HEK293 (cell line): Measurements from ENCODE around the gene RNF115.

Source experiments
- BCL11A ChIP-seq: fragments of 450-650 bp; formaldehyde crosslinking; IDR thresholded peaks from 2 replicates; pipeline ENCODE4 v1.5.1; 2016; ENCODE audit warnings: low read depth, missing biosample characterization, missing genetic modification characterization
- GFI1B ChIP-seq: fragments of 450-650 bp; formaldehyde crosslinking; IDR thresholded peaks from 2 replicates; pipeline ENCODE4 v1.5.1; 2016; ENCODE audit warnings: missing biosample characterization, missing genetic modification characterization
- GLI2 ChIP-seq: fragments of 450-650 bp; formaldehyde crosslinking; IDR thresholded peaks from 2 replicates; pipeline ENCODE4; 2017; ENCODE audit warnings: missing biosample characterization, missing genetic modification characterization, low read depth, borderline replicate concordance
- IKZF3 ChIP-seq: fragments of 450-650 bp; IDR thresholded peaks from 2 replicates; pipeline ENCODE4 v1.5.0; 2018; ENCODE audit warnings: missing biosample characterization, mild to moderate bottlenecking, missing genetic modification characterization, moderate library complexity
- OSR2 ChIP-seq: fragments of 450-650 bp; formaldehyde crosslinking; IDR thresholded peaks from 2 replicates; pipeline ENCODE4 v1.5.1; 2016; ENCODE audit warnings: missing biosample characterization, missing genetic modification characterization
- OVOL3 ChIP-seq: fragments of 450-650 bp; formaldehyde crosslinking; IDR thresholded peaks from 2 replicates; pipeline ENCODE4 v1.5.1; 2016; ENCODE audit warnings: missing biosample characterization, missing genetic modification characterization
- TCF7L2 ChIP-seq: IDR thresholded peaks from 2 replicates; pipeline ENCODE4 v1.6.1; 2011; ENCODE audit warnings: low read depth, mild to moderate bottlenecking, inconsistent platforms, low read length, moderate library complexity, borderline replicate concordance
- WT1 ChIP-seq: fragments of 450-650 bp; formaldehyde crosslinking; IDR thresholded peaks from 2 replicates; pipeline ENCODE4 v1.5.1; 2016; ENCODE audit warnings: missing biosample characterization, missing genetic modification characterization
- ZEB2 ChIP-seq: fragments of 450-650 bp; formaldehyde crosslinking; IDR thresholded peaks from 2 replicates; pipeline ENCODE4 v1.5.1; 2016; ENCODE audit warnings: missing biosample characterization, missing genetic modification characterization
- ZFP3 ChIP-seq: fragments of 450-650 bp; formaldehyde crosslinking; IDR thresholded peaks from 2 replicates; pipeline ENCODE4 v1.5.1; 2016; ENCODE audit warnings: low read depth, missing biosample characterization, missing genetic modification characterization
- ZNF10 ChIP-seq: fragments of 450-650 bp; formaldehyde crosslinking; IDR thresholded peaks from 2 replicates; pipeline ENCODE4 v1.5.1; 2017; ENCODE audit warnings: missing biosample characterization, missing genetic modification characterization
- ZNF138 ChIP-seq: fragments of 450-650 bp; formaldehyde crosslinking; IDR thresholded peaks from 2 replicates; pipeline ENCODE4 v1.5.1; 2016; ENCODE audit warnings: missing biosample characterization, missing genetic modification characterization, borderline replicate concordance
- ZNF19 ChIP-seq: fragments of 450-650 bp; formaldehyde crosslinking; IDR thresholded peaks from 2 replicates; pipeline ENCODE4; 2016; ENCODE audit warnings: missing biosample characterization, missing genetic modification characterization, low read depth
- ZNF2 ChIP-seq: fragments of 450-650 bp; formaldehyde crosslinking; IDR thresholded peaks from 2 replicates; pipeline ENCODE4 v1.5.1; 2016; ENCODE audit warnings: missing biosample characterization, missing genetic modification characterization
- ZNF266 ChIP-seq: fragments of 450-650 bp; formaldehyde crosslinking; IDR thresholded peaks from 2 replicates; pipeline ENCODE4 v1.5.1; 2016; ENCODE audit warnings: missing biosample characterization, missing genetic modification characterization, low read depth
- ZNF366 ChIP-seq: fragments of 450-650 bp; formaldehyde crosslinking; conservative IDR thresholded peaks from 2 replicates; pipeline ENCODE4 v1.5.1; 2016; ENCODE audit warnings: missing biosample characterization, missing genetic modification characterization
- ZNF391 ChIP-seq: fragments of 450-650 bp; formaldehyde crosslinking; IDR thresholded peaks from 2 replicates; pipeline ENCODE4 v1.5.1; 2016; ENCODE audit warnings: low read depth, missing biosample characterization, missing genetic modification characterization, borderline replicate concordance
- ZNF416 ChIP-seq: fragments of 450-650 bp; formaldehyde crosslinking; IDR thresholded peaks from 2 replicates; pipeline ENCODE4 v1.5.1; 2016; ENCODE audit warnings: missing biosample characterization, missing genetic modification characterization
- ZNF426 ChIP-seq: fragments of 450-650 bp; formaldehyde crosslinking; IDR thresholded peaks from 2 replicates; pipeline ENCODE4 v1.5.1; 2017; ENCODE audit warnings: missing biosample characterization, missing genetic modification characterization, mild to moderate bottlenecking, inconsistent platforms, moderate library complexity
- ZNF514 ChIP-seq: fragments of 450-650 bp; formaldehyde crosslinking; IDR thresholded peaks from 2 replicates; pipeline ENCODE4 v1.5.1; 2016; ENCODE audit warnings: missing biosample characterization, missing genetic modification characterization
- ZNF530 ChIP-seq: fragments of 450-650 bp; formaldehyde crosslinking; IDR thresholded peaks from 2 replicates; pipeline ENCODE4 v1.5.1; 2016; ENCODE audit warnings: low read depth, missing biosample characterization, missing genetic modification characterization
- ZNF701 ChIP-seq: fragments of 450-650 bp; formaldehyde crosslinking; IDR thresholded peaks from 2 replicates; pipeline ENCODE4 v1.5.1; 2016; ENCODE audit warnings: missing biosample characterization, missing genetic modification characterization
- ZSCAN23 ChIP-seq: fragments of 450-650 bp; formaldehyde crosslinking; IDR thresholded peaks from 2 replicates; pipeline ENCODE4 v1.5.1; 2016; ENCODE audit warnings: missing biosample characterization, missing genetic modification characterization
- TF ChIP-seq, protein P1 (sequence below): fragments of 450-650 bp; formaldehyde crosslinking; IDR thresholded peaks from 2 replicates; pipeline ENCODE4 v1.5.1; 2016; ENCODE audit warnings: missing biosample characterization, missing genetic modification characterization, borderline replicate concordance
- TF ChIP-seq, protein P2 (sequence below): fragments of 450-650 bp; IDR thresholded peaks from 2 replicates; pipeline ENCODE4 v1.5.1; 2018; ENCODE audit warnings: missing biosample characterization, missing genetic modification characterization
- TF ChIP-seq, protein P3 (sequence below): fragments of 450-650 bp; formaldehyde crosslinking; IDR thresholded peaks from 2 replicates; pipeline ENCODE4 v1.5.0; 2017; ENCODE audit warnings: missing biosample characterization, missing genetic modification characterization, borderline replicate concordance
- TF ChIP-seq, protein P4 (sequence below): fragments of 450-650 bp; formaldehyde crosslinking; IDR thresholded peaks from 2 replicates; pipeline ENCODE4 v1.5.1; 2016; ENCODE audit warnings: missing biosample characterization, missing genetic modification characterization

Gene RNF115

DNA sequence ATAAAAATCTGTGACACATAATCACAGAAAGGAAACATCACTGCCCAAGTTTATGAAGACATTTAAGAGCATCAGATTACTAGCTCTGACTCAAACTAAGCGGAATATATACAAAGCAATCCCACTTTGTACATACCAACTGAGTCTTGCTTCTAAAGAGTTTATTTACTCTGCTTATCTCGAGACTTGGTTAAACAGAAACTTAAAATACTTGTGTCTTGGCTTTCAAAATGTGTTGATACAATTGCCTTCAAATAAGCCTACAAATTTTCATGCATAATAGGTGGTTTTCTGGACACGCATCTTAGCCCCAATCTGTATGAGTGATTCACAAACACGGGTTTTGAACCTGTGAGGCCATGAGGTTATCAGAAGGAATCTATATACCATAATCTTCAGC lies 83.6 kb downstream of the RNF115 start (continued):
- 0 out of 2 replicates have a peak, but pooled peaks have one; percentile 56 for TF ChIP-seq ZNF10
- no peak for TF ChIP-seq ZNF138
- peak; percentile 71 for TF ChIP-seq WT1 (tag by site-specific recombination)
- TF ChIP-seq GLI2 (tag by site-specific recombination), result peak; percentile 91
- peak; percentile 76 for TF ChIP-seq GFI1B (tag by site-specific recombination)
- TF ChIP-seq ZNF530, result no peak
- no peak for TF ChIP-seq ZFP3 (tag by site-specific recombination)
- peak; percentile 93 for TF ChIP-seq OVOL3 (tag by site-specific recombination)
- TF ChIP-seq TCF7L2, result peak; percentile 66; the same call in 1 of the 2 replicates
- TF ChIP-seq BCL11A, result peak; percentile 92
- TF ChIP-seq OSR2 (tag by site-specific recombination), result peak; percentile 85
- TF ChIP-seq, protein P1, sequence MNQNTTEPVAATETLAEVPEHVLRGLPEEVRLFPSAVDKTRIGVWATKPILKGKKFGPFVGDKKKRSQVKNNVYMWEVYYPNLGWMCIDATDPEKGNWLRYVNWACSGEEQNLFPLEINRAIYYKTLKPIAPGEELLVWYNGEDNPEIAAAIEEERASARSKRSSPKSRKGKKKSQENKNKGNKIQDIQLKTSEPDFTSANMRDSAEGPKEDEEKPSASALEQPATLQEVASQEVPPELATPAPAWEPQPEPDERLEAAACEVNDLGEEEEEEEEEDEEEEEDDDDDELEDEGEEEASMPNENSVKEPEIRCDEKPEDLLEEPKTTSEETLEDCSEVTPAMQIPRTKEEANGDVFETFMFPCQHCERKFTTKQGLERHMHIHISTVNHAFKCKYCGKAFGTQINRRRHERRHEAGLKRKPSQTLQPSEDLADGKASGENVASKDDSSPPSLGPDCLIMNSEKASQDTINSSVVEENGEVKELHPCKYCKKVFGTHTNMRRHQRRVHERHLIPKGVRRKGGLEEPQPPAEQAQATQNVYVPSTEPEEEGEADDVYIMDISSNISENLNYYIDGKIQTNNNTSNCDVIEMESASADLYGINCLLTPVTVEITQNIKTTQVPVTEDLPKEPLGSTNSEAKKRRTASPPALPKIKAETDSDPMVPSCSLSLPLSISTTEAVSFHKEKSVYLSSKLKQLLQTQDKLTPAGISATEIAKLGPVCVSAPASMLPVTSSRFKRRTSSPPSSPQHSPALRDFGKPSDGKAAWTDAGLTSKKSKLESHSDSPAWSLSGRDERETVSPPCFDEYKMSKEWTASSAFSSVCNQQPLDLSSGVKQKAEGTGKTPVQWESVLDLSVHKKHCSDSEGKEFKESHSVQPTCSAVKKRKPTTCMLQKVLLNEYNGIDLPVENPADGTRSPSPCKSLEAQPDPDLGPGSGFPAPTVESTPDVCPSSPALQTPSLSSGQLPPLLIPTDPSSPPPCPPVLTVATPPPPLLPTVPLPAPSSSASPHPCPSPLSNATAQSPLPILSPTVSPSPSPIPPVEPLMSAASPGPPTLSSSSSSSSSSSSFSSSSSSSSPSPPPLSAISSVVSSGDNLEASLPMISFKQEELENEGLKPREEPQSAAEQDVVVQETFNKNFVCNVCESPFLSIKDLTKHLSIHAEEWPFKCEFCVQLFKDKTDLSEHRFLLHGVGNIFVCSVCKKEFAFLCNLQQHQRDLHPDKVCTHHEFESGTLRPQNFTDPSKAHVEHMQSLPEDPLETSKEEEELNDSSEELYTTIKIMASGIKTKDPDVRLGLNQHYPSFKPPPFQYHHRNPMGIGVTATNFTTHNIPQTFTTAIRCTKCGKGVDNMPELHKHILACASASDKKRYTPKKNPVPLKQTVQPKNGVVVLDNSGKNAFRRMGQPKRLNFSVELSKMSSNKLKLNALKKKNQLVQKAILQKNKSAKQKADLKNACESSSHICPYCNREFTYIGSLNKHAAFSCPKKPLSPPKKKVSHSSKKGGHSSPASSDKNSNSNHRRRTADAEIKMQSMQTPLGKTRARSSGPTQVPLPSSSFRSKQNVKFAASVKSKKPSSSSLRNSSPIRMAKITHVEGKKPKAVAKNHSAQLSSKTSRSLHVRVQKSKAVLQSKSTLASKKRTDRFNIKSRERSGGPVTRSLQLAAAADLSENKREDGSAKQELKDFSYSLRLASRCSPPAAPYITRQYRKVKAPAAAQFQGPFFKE, result no peak
- TF ChIP-seq IKZF3 (tag by site-specific recombination), result peak; percentile 48; the same call in 1 of the 2 replicates
- TF ChIP-seq ZNF426 (tag by site-specific recombination), result no peak
- no peak for TF ChIP-seq ZNF19 (tag by site-specific recombination)
- TF ChIP-seq, protein P2, sequence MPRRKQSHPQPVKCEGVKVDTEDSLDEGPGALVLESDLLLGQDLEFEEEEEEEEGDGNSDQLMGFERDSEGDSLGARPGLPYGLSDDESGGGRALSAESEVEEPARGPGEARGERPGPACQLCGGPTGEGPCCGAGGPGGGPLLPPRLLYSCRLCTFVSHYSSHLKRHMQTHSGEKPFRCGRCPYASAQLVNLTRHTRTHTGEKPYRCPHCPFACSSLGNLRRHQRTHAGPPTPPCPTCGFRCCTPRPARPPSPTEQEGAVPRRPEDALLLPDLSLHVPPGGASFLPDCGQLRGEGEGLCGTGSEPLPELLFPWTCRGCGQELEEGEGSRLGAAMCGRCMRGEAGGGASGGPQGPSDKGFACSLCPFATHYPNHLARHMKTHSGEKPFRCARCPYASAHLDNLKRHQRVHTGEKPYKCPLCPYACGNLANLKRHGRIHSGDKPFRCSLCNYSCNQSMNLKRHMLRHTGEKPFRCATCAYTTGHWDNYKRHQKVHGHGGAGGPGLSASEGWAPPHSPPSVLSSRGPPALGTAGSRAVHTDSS (tag by site-specific recombination), result no peak
- TF ChIP-seq ZNF2 (tag by site-specific recombination), result 0 out of 2 replicates have a peak, but pooled peaks have one; percentile 39
- no peak for TF ChIP-seq ZNF416
- 0 out of 2 replicates have a peak, but pooled peaks have one; percentile 76 for TF ChIP-seq ZNF391 (tag by site-specific recombination)
- TF ChIP-seq ZSCAN23 (tag by site-specific recombination), result 0 out of 2 replicates have a peak, but pooled peaks have one; percentile 22
- no peak for TF ChIP-seq ZNF701 (tag by site-specific recombination)
- TF ChIP-seq, protein P3, sequence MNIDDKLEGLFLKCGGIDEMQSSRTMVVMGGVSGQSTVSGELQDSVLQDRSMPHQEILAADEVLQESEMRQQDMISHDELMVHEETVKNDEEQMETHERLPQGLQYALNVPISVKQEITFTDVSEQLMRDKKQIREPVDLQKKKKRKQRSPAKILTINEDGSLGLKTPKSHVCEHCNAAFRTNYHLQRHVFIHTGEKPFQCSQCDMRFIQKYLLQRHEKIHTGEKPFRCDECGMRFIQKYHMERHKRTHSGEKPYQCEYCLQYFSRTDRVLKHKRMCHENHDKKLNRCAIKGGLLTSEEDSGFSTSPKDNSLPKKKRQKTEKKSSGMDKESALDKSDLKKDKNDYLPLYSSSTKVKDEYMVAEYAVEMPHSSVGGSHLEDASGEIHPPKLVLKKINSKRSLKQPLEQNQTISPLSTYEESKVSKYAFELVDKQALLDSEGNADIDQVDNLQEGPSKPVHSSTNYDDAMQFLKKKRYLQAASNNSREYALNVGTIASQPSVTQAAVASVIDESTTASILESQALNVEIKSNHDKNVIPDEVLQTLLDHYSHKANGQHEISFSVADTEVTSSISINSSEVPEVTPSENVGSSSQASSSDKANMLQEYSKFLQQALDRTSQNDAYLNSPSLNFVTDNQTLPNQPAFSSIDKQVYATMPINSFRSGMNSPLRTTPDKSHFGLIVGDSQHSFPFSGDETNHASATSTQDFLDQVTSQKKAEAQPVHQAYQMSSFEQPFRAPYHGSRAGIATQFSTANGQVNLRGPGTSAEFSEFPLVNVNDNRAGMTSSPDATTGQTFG, result no peak
- TF ChIP-seq, protein P4, sequence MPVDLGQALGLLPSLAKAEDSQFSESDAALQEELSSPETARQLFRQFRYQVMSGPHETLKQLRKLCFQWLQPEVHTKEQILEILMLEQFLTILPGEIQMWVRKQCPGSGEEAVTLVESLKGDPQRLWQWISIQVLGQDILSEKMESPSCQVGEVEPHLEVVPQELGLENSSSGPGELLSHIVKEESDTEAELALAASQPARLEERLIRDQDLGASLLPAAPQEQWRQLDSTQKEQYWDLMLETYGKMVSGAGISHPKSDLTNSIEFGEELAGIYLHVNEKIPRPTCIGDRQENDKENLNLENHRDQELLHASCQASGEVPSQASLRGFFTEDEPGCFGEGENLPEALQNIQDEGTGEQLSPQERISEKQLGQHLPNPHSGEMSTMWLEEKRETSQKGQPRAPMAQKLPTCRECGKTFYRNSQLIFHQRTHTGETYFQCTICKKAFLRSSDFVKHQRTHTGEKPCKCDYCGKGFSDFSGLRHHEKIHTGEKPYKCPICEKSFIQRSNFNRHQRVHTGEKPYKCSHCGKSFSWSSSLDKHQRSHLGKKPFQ (tag by site-specific recombination), result peak; percentile 66
- TF ChIP-seq ZNF366, result peak; percentile 45; the same call in 1 of the 2 replicates
- TF ChIP-seq ZEB2 (tag by site-specific recombination), result peak; percentile 91
- TF ChIP-seq ZNF514 (tag by site-specific recombination), result no peak
- TF ChIP-seq ZNF266 (tag by site-specific recombination), result no peak
